Naive thymus-derived CD8-positive, alpha-beta T cell (primary cell): Measurements from ENCODE around the gene RFLNA. TPM values are rescaled to one million over a fixed set of nuclear protein-coding genes. Genes with fewer than 3 reads are reported as not detected.

ENCODE experiments used
- ATAC-seq, 2 donors: fragments of 150-1000 bp; cut with Tn5 transposase in 1 of 2; sonication (Bioruptor Pico), chemical (Tn5 transposase) in 1 of 2; 1 replicate in 1 of 2; 2 replicates in 1 of 2; pipeline ENCODE4 v1.10.0; 2021; ENCODE audit warnings: mild to moderate bottlenecking in 2 of 2, moderate library complexity in 2 of 2
- POLR2A ChIA-PET: fragments of 350-600 bp; sonication (Branson Sonifier 250); formaldehyde crosslinking; loops from one replicate; lab custom pipeline; 2021; ENCODE audit warnings: antibody characterized with exemption; lab: Charles Lee
- DNase-seq, 10 donors: peaks; one replicate each; pipeline versions ENCODE4 v3.0.0 to v3.0.0-alpha.2; 2020 to 2022
- H3K27ac Mint-ChIP-seq, 10 donors: one replicate each; pipeline ENCODE4 v1.8.0; 2020 to 2022; ENCODE audit warnings: mild to moderate bottlenecking in 10 of 10, mixed read lengths in 10 of 10, moderate library complexity in 4 of 10, inconsistent platforms in 1 of 10
- H3K27me3 Mint-ChIP-seq, 5 donors: one replicate each; pipeline ENCODE4 v1.8.0; 2021 to 2022; ENCODE audit warnings: mixed read lengths in 5 of 5
- H3K36me3 Mint-ChIP-seq, 3 donors: one replicate each; pipeline ENCODE4 v1.8.0; 2020 to 2022; ENCODE audit warnings: mixed read lengths in 3 of 3, mild to moderate bottlenecking in 2 of 3, inconsistent platforms in 1 of 3
- H3K4me1 Mint-ChIP-seq, 4 donors: one replicate each; pipeline ENCODE4 v1.8.0; 2021 to 2022; ENCODE audit warnings: mixed read lengths in 4 of 4
- H3K4me3 Mint-ChIP-seq, 10 donors: one replicate each; pipeline ENCODE4 v1.8.0; 2020 to 2022; ENCODE audit warnings: mild to moderate bottlenecking in 10 of 10, mixed read lengths in 10 of 10, moderate library complexity in 6 of 10, inconsistent platforms in 1 of 10
- H3K9me3 Mint-ChIP-seq, 9 donors: one replicate each; pipeline ENCODE4 v1.8.0; 2020 to 2022; ENCODE audit warnings: mixed read lengths in 9 of 9, mild to moderate bottlenecking in 3 of 9, inconsistent platforms in 1 of 9, moderate library complexity in 1 of 9
- polyA plus RNA-seq, 3 donors: library from polyadenylated mRNA; unstranded; fragments of 300-500 nt; fragmentation: Illumina TruSeq; gene quantifications; one replicate each; pipeline ENCODE4 v1.2.3, GENCODE V29; 2021
- total RNA-seq, 8 experiments: library from RNA in 2 of 8; stranded (reverse) in 2 of 8; gene quantifications; one replicate each; pipeline ENCODE4 v1.2.3 and lab custom pipeline; 2021 to 2026

The RFLNA gene
- total and polyA plus RNA-seq, 5 experiments from 2014 or later, result not detected

DNA sequence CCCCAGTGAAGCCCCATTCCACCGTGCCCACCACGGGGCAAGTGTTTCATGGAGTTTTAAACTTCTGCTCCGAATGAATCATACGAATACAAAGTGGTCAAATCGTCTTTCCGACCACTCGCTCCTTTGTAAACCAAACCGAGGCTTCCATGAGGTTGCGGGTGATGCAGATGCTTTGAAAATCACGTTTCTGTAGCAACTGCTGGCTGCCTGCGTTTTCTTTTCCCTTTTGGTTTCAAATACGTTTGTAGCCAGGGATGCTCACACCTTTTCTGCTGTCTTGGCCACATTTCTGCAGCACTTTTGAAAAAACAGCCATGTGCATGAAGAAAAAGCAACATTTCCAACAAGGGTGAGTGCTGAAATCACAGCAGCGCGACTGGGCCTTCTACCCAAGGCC lies 33.7 kb downstream of the RFLNA start:
- Mint-ChIP-seq H3K27me3 (no peaks in the 10 kb centered on the region), H3K4me1 (no peaks in the 10 kb centered on the region), H3K36me3 (peaks cover 8 to 52% (median 20%) of the 10 kb centered on the region in 3 donors), H3K4me3 (no peak overlapping the region), H3K9me3 (peaks cover 0 to 16% (median 9%) of the 10 kb centered on the region in 9 donors), H3K27ac (peak overlapping the region in 2 of 10 donors; percentile 16 to 24)
- POLR2A ChIA-PET, result no interaction called here
- DNase-seq (no peak), ATAC-seq (no peak)

- ATAC-seq, result no peak
- Mint-ChIP-seq H3K27ac (peak overlapping the region in 1 of 10 donors; percentile 81), H3K4me1 (no peaks in the 10 kb centered on the region), H3K9me3 (no peaks in the 10 kb centered on the region), H3K4me3 (no peak overlapping the region), H3K27me3 (no peaks in the 10 kb centered on the region), H3K36me3 (peaks cover under 1 to 60% (median under 1%) of the 10 kb centered on the region in 3 donors)
- no peak for DNase-seq
- POLR2A ChIA-PET, result no interaction called here
These were observed 37.3 kb downstream of the RFLNA start for GRCh38 chr12:124332058-124332672.

DNA sequence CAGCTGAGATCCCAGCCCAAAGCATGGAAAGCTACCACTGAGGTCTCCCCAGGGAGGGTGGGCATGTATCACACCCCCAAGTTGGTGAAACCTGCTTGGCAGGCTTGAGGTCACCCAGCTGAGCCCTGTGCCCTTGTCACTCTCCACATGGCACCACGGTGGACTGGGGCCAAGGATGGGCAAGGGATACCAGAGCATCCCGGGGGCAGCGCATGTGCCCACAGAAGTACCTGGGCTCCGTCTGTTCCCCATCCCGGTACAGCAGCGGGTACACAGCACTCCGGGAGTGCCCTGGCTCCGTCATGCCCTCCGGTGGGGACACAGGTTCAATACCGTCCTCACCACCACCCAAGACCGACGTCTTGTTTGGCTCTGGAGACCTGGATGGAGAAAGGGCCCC lies 38.0 kb downstream of the RFLNA start:
- peaks cover 3 to 65% (median 4%) of the 10 kb centered on the region in 3 donors for H3K36me3 Mint-ChIP-seq
- ATAC-seq, result no peak
- DNase-seq, result no peak
- no peaks in the 10 kb centered on the region for H3K27me3 Mint-ChIP-seq
- H3K9me3 Mint-ChIP-seq, result no peaks in the 10 kb centered on the region
- H3K27ac Mint-ChIP-seq, result peak overlapping the region in 1 of 10 donors; percentile 9
- no peak overlapping the region for H3K4me3 Mint-ChIP-seq
- POLR2A ChIA-PET, result no interaction called here
- peaks cover 0 to 2% (median 0%) of the 10 kb centered on the region in 4 donors for H3K4me1 Mint-ChIP-seq

DNA sequence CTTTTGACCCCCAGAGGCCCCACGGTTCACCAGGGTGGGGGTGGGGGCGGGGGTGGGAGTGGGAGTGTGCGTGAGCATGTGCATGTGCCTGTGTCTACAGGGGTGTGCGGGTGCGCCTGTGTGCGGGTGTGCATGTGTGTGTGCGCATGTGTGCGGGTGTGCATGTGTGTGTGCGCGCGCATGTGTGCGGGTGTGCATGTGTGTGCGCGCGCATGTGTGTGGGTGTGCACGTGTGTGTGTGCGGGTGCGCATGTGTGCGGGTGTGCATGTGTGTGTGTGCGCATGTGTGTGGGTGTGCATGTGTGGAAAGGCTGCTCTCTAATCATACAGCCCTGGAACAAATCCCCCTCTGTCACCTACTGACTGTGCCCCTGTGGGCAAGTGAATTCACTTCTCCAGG lies 38.8 kb downstream of the RFLNA start:
- POLR2A ChIA-PET, result interaction anchor here (0.6 kb wide), 1 partner anchor 472 kb away, joined by 3 read pairs; no protein-coding TSS in a partner anchor
- Mint-ChIP-seq H3K36me3 (peaks cover 3 to 68% (median 4%) of the 10 kb centered on the region in 3 donors), H3K9me3 (no peaks in the 10 kb centered on the region)

DNA sequence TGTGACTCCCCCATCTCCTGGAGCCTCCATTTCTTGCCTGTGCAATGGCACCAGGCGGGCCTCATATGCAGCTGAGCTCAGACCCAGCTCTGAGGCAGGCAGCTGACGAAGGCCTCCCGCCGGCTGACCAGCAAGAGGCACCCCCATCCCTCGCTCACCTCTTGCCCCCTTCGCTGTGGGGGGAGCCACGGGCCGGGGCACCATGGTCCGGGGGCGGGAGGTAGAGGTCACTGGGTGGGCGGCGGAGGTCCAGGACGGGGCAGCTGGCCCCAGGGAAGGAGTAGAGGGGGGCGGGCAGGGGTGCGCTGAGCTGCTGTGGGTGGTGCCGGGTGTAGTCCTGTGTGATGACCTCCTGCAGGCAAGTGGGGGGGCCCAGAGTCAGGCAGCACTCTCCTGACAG lies 39.4 kb downstream of the RFLNA start:
- Mint-ChIP-seq H3K9me3 (no peaks in the 10 kb centered on the region), H3K36me3 (peaks cover 3 to 63% (median 4%) of the 10 kb centered on the region in 3 donors)
- POLR2A ChIA-PET, result interaction anchor here (0.6 kb wide), 1 partner anchor 471 kb away, joined by 3 read pairs; no protein-coding TSS in a partner anchor

More for the DNA sequence above, 38.8 kb downstream of the RFLNA start:
- Mint-ChIP-seq H3K4me3 (no peak overlapping the region), H3K4me1 (peaks cover 0 to 2% (median 0%) of the 10 kb centered on the region in 4 donors), H3K27me3 (no peaks in the 10 kb centered on the region), H3K27ac (peak overlapping the region in 1 of 10 donors; percentile 67)
- DNase-seq (no peak), ATAC-seq (no peak)

GRCh38 chr12:124334976-124335375 lies 40.1 kb downstream of the RFLNA start:
- no peak overlapping the region for H3K4me3 Mint-ChIP-seq
- H3K27me3 Mint-ChIP-seq, result no peaks in the 10 kb centered on the region
- peaks cover 0 to 2% (median 0%) of the 10 kb centered on the region in 4 donors for H3K4me1 Mint-ChIP-seq
- POLR2A ChIA-PET, result no interaction called here
- H3K27ac Mint-ChIP-seq, result no peak overlapping the region
- ATAC-seq (no peak), DNase-seq (no peak)
- H3K9me3 Mint-ChIP-seq, result no peaks in the 10 kb centered on the region
- H3K36me3 Mint-ChIP-seq, result peaks cover 3 to 60% (median 4%) of the 10 kb centered on the region in 3 donors

More for the DNA sequence above, 39.4 kb downstream of the RFLNA start:
- Mint-ChIP-seq H3K4me1 (peaks cover 0 to 2% (median 0%) of the 10 kb centered on the region in 4 donors), H3K4me3 (no peak overlapping the region), H3K27ac (no peak overlapping the region), H3K27me3 (no peaks in the 10 kb centered on the region)
- DNase-seq (no peak), ATAC-seq (no peak)

DNA sequence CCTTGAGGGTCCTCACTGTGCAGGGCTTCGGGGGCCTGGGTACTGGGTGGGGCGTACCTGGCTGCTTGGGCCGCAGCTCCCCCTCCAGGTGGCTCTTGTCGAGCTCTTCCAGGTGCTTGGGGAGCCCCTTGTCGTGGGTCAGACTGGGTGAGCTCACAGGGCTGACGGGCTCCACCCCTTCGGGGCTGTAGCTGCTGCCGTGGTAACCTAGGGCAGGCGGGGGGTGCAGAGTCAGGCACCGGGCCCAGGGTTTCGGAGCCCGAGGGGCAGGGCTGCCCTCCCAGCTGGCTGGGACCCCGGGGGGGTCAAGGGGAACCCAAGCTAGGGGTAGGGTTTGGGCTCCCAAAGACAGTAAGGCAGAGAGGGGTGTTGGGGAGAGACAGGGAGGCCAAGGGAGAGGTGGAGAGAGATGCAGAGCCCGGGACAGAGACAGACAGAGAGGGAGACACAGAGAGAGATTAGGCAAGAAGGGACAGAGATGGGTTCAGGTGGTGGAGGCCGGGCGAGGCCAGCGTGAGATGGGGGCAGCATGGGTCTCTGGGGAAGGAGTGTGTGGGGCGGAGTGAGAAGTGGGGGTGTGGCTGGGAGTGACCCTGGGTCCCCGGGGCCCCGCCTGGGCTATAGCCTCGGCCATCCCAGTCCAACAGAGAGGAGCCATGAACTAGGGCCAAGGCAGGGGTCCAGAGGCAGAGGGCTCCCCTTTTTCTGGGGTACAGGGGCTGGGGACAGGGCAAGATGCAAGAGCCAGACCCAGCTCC lies 40.7 kb downstream of the RFLNA start:
- no peaks in the 10 kb centered on the region for H3K27me3 Mint-ChIP-seq

DNA sequence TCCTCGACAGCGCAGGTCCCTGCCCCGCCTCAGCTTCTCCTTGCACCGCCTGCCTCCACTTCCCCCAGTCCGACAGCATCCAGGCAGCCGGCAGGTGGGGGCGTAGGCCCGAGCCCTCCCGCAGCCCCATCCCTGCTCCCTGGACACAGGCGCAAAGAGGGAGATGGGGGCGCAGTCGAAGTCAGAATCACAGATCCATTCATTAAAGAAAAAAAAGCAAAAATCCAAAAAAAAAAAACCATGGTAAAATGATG lies 41.2 kb downstream of the RFLNA start:
- peaks cover 0 to 2% (median 0%) of the 10 kb centered on the region in 4 donors for H3K4me1 Mint-ChIP-seq
- H3K27ac Mint-ChIP-seq, result peak overlapping the region in 1 of 10 donors; percentile 17
- no peaks in the 10 kb centered on the region for H3K9me3 Mint-ChIP-seq
- DNase-seq (no peak), ATAC-seq (no peak)
- POLR2A ChIA-PET, result no interaction called here
- no peaks in the 10 kb centered on the region for H3K27me3 Mint-ChIP-seq
- no peak overlapping the region for H3K4me3 Mint-ChIP-seq
- peaks cover 3 to 58% (median 4%) of the 10 kb centered on the region in 3 donors for H3K36me3 Mint-ChIP-seq

More for the DNA sequence above, 40.7 kb downstream of the RFLNA start:
- Mint-ChIP-seq H3K27ac (no peak overlapping the region), H3K4me1 (peaks cover 0 to 2% (median 0%) of the 10 kb centered on the region in 4 donors), H3K4me3 (no peak overlapping the region), H3K9me3 (no peaks in the 10 kb centered on the region), H3K36me3 (peaks cover 3 to 55% (median 4%) of the 10 kb centered on the region in 3 donors)
- ATAC-seq, result no peak
- no peak for DNase-seq
- POLR2A ChIA-PET, result no interaction called here

GRCh38 chr12:124336742-124337520 lies 42.0 kb downstream of the RFLNA start:
- H3K9me3 Mint-ChIP-seq, result no peaks in the 10 kb centered on the region

GRCh38 chr12:124337622-124338021 lies 42.7 kb downstream of the RFLNA start:
- H3K36me3 Mint-ChIP-seq, result peaks cover 3 to 59% (median 4%) of the 10 kb centered on the region in 3 donors

More at GRCh38 chr12:124336742-124337520, 42.0 kb downstream of the RFLNA start:
- peak overlapping the region in 1 of 10 donors; percentile 20 for H3K4me3 Mint-ChIP-seq
- DNase-seq, result no peak
- H3K27me3 Mint-ChIP-seq, result no peaks in the 10 kb centered on the region
- no peak for ATAC-seq
- POLR2A ChIA-PET, result no interaction called here
- peaks cover 0 to 2% (median 0%) of the 10 kb centered on the region in 4 donors for H3K4me1 Mint-ChIP-seq
- H3K27ac Mint-ChIP-seq, result peak overlapping the region in 3 of 10 donors; percentile 41 to 65 (median 54)
- peaks cover 3 to 60% (median 4%) of the 10 kb centered on the region in 3 donors for H3K36me3 Mint-ChIP-seq

DNA sequence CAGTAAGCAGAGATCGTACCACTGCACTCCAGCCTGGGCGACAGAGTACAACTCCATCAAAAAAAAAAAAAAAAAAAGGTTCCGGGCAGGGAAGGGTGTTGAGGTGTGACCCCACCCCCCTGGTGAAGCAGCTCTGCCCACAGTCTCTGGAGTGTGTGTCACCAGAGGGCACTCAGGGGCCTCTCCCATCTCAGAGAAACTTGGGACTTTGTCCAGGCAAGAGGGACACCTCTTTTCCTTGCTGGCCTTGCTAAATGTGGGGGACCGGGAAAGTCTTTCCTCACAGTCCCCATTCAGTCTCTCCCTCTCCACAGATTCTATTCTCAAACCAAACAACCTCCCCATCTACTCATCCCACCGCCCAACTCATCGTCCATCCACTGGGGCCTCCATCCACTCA lies 43.6 kb downstream of the RFLNA start:
- DNase-seq, result no peak
- ATAC-seq, result no peak
- peak overlapping the region in 1 of 10 donors; percentile 61 for H3K27ac Mint-ChIP-seq
- no peak overlapping the region for H3K4me3 Mint-ChIP-seq
- H3K4me1 Mint-ChIP-seq, result peaks cover 0 to 2% (median 0%) of the 10 kb centered on the region in 4 donors
- H3K27me3 Mint-ChIP-seq, result no peaks in the 10 kb centered on the region
- H3K9me3 Mint-ChIP-seq, result no peaks in the 10 kb centered on the region
- POLR2A ChIA-PET, result interaction anchor here (0.7 kb wide), 1 partner anchor 44 kb away, joined by 5 read pairs; the partner anchor contains the start of gene RFLNA
- H3K36me3 Mint-ChIP-seq, result peaks cover 4 to 63% (median 11%) of the 10 kb centered on the region in 3 donors

More at GRCh38 chr12:124337622-124338021, 42.7 kb downstream of the RFLNA start:
- POLR2A ChIA-PET, result interaction anchor here (0.7 kb wide), 1 partner anchor 43 kb away, joined by 5 read pairs; the partner anchor contains the start of gene RFLNA
- Mint-ChIP-seq H3K9me3 (no peaks in the 10 kb centered on the region), H3K27me3 (no peaks in the 10 kb centered on the region), H3K4me1 (peaks cover 0 to 2% (median 0%) of the 10 kb centered on the region in 4 donors), H3K4me3 (no peak overlapping the region), H3K27ac (peak overlapping the region in 3 of 10 donors; percentile 25 to 65 (median 54))
- DNase-seq (no peak), ATAC-seq (no peak)

GRCh38 chr12:124338876-124339603 lies 44.1 kb downstream of the RFLNA start:
- peak overlapping the region in 1 of 10 donors; percentile 61 for H3K27ac Mint-ChIP-seq
- H3K36me3 Mint-ChIP-seq, result peaks cover 4 to 65% (median 12%) of the 10 kb centered on the region in 3 donors
- ATAC-seq, result no peak

More at GRCh38 chr12:124338876-124339603, 44.1 kb downstream of the RFLNA start:
- POLR2A ChIA-PET, result no interaction called here
- Mint-ChIP-seq H3K27me3 (no peaks in the 10 kb centered on the region), H3K4me1 (peaks cover 0 to 2% (median 0%) of the 10 kb centered on the region in 4 donors), H3K9me3 (no peaks in the 10 kb centered on the region), H3K4me3 (no peak overlapping the region)
- no peak for DNase-seq
